HG03095 (cell line): Measurements from ENCODE around the gene UPP2.

Experiments
- ATAC-seq: cut with Tn5 transposase; IDR thresholded peaks from one replicate; pipeline ENCODE4 v1.9.1; 2021; ENCODE audit warnings: moderate library complexity; ENCODE audit not compliant: unreplicated experiment

UPP2 gene

DNA sequence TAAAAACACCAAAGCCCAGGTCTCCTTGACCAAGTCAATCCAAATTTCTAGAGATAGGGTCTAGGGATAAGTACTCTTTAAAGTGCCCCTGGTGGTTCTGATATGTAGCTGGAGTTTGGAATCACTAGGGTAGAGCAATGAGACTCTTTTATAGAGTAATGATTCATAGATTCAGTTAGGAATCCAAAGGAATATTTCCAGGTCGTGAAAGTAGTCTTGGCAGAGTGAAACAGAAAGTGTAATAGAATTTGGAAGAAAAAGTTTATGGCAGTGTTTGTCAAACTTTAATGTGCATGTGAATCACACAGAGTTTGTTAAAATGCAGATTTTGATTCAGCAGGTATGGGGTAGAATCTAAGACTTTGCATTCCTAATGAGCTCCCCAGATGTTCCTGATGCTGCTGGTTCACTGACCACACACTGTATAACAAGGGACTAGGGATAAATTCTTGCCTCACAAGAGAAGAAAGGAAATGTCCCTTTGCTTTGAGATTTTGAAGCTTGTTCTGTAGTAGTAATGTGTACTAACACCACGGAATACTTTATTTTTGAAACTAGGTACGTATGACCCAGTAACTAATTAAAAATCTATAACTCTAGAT lies 1.8 kb downstream of the UPP2 start:
- ATAC-seq = no peak

DNA sequence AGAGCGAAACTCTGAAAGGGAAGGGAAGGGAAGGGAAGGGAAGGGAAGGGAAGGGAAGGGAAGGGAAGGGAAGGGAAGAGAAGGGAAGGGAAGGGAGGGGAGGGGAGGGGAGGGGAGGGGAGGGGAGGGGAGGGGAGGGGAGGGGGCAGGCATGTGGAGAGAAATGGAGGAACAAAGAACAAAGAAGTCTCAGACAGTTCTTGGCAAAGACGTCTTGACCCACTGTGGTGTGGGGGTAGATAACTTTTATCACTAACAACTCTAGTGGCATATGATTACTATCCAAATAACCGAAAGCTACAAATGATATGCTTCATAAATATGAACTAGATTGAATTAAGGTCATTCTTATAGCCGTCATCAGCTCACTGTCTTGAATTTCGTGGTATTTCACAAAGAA lies 3.2 kb downstream of the UPP2 start:
- ATAC-seq = no peak

DNA sequence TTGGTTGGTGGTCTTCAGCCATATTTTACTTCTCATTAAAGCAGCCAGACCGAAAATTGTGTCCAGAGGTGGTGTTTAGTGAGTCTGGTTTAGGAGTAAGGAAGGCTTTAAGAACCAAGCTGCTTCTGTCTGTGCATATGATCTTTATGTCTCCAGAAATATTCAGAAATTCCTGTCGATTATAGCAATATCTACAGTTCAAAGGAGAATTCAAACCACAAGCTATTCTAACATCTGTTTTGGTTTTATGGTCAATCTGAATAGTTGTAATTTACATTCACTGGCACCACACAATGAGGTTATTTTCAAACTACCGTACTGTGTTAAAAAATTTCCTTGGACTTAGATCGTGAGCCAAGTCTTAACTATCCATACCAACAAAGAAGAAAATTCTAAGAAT lies 11.3 kb downstream of the UPP2 start:
- ATAC-seq = no peak

DNA sequence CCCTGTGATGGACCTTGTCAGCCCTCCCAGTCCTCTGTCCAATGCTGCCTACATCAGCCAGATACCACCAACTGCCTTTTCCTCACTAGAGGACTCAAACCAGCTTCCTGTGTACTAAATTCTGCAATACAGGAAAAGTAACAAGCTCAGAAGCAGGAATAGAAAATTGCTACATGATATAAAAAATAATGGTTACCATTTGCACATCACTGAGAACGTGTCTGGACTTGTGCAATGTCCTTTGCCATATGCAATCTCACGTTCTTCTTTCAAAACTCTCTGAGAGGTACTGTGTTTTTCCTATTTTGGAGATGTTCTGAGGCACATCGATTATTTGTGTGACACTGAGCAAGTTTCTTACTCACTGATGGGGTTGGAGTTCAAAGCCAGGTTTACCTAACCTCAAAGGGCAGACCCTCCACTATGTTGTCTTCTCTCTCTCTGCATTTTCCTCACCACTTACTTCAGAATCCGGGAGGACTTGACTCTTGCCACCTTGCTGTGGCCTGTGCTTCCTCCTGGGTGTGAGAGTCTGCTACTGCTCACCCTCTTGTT lies 12.1 kb downstream of the UPP2 start:
- ATAC-seq = no peak

DNA sequence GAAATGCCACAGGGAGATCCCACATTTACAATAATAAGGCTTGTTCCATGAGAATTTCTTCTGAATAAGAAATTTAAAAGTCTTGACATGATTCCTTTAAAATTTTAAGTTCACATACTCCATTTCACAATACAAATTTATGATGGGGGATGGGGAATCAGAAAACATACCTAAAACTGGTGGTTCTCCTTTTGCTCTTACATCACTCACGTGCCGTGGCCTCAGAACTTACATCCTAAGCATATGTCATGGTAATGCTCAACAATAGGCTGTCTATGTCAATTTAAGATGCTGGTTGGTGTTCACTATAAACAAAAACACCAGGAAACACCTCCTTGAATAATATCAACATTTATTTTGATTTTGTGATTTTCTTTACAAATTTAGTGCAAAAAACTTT lies 12.8 kb downstream of the UPP2 start:
- no peak for ATAC-seq

DNA sequence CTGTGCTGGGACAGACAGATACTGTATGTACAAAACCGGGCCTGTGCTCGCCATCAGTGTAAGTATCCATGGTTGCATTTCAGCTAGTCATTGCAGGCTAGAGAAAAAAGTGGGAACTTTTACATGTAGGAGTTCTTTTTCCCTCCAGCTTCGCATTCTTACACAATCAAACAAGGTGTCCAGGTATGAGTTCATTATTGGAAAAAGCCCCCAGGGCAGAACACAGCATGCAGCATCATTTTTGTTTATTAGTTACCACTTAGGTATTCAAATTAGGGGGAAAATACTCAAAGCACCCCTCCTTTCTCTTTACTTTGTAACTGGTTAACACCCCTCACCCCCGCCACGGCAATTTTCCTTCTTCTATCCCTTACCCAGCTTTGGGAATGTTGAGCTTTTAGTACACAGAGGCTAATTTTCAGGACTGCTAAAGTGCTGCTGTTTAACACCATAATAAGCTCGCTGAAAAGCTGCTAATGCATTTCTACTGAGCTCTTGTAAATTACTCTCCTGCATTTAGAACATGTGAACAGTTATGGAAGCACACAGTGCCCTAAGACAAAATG lies 13.6 kb downstream of the UPP2 start:
- no peak for ATAC-seq

DNA sequence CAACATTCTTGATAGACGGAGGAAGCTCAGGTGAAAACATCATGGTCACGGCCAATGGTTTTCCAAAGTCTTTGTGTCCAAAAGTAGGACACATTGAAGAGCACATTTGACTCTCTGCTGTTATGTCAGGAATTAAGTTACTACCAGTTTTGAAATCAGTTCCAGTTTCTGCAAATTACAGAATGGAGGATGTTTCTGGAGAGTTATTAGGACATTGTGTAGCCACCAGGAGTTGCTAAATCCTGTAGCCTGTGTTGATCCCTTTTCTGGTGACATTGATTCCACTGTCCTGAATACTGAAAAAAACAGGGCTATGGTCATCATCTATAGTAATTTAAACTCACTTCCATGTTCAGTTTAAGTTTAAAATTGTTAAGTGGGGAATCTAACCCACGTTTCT lies 15.3 kb downstream of the UPP2 start:
- no peak for ATAC-seq

DNA sequence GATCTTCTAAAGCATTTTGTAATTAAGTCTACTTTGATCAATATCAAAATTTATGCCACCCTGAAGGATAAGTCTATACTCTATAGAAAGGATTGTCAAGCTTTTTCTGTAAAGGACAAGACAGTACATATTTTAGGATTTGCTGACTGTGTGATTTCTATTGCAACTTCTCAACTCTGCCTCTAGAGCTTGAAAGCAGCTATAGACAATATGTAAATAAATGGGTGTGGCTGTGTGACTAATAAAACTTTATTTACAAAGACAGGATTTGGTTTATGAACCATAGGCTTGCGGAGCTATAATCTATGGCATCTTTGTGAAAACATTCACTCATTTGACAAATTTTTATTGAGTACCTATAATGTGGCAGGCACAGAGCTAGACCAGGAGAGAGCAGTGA lies 18.4 kb downstream of the UPP2 start:
- ATAC-seq = no peak

DNA sequence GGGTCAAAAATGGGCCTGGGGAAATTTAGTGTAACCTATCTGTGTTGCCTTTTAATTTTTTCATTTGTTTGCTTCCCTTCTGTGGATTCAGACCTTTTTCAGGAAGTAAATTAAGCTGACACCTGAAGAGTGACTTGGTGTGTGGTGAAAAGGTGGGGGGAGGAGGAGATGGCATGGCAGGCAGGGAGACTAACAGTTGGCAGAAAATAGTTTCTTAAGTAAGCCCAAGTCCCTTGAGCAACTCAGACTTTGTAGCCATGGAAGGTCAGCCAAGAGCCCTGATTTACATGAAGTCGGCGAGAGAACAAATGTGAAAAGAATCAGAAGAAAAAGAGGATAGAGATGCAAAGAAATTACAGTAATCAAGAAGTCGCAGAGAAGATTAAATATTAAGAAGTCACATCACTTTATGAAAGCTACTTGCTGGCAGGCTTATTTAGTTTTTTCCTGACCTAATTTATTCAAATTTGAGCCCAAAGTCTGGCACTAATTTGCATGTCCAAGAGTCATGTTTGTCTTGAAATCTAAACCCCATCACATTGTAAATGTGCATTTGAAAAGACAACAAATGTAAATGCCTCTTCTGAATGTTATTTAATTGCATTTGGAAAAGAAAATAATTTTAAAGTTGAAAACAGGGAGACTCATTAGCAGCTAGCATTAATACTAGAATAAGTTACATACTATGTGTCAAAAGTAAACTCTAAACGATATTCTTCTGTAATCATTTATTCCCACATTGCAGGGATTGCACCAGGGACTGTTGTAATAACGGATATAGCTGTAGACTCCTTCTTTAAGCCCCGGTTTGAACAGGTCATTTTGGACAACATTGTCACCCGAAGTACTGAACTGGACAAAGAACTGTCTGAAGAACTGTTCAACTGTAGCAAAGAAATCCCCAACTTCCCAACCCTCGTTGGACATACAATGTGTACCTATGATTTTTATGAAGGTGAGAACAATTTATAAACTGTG lies 19.3 kb downstream of the UPP2 start:
- no peak for ATAC-seq

DNA sequence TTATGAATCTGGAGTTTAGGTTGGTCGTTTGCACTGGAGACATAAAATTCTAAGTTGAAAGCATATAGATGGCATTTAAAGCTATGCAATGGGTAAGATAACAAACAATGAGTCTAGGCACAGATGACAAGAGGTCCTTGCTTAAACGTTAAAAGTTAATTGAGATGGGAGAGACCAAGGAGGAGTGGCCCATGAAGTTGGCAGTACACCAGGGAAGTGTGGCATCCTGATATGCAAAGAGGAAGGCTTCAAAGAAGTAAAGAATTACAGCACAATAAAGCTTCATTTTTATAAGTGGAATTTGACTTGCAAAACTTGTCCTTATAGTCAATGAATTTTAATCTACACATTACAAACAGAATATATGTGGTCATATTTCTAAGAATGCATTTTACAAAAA lies 23.2 kb downstream of the UPP2 start:
- no peak for ATAC-seq

DNA sequence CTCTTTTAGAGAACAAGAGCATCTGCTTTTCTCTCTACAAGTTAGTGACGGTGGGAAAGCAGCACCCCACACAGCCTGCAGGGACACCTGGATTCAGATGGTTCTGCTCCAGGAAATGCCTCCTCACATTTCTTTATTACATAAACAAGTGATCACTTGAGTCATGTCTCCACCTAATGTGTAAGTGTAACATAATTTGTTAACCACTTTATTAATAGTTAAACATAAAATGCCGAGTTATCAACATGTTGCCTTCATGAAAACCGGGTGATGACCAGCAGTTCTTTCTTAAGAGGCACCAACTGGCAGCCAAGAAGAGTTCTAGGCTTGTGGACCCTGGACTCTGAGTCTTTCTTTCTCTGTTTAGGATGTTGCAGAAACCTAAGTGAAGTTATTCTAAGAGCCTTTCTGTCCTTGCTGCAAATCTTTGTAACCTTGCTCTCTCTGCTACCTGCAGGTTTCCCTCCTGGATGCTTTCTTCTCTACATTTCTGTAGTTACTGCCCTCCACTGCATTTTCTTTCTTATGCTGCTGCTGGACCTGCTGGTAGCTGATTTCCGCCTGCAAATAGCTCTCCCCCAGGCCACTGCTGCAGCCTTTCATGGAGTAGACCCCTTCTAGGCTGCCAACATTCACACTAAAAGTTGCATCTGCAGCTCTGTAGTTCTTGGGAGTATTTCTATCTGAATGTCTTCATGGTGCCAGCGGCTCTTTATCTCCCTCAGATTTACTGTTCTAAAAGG lies 24.3 kb downstream of the UPP2 start:
- no peak for ATAC-seq

DNA sequence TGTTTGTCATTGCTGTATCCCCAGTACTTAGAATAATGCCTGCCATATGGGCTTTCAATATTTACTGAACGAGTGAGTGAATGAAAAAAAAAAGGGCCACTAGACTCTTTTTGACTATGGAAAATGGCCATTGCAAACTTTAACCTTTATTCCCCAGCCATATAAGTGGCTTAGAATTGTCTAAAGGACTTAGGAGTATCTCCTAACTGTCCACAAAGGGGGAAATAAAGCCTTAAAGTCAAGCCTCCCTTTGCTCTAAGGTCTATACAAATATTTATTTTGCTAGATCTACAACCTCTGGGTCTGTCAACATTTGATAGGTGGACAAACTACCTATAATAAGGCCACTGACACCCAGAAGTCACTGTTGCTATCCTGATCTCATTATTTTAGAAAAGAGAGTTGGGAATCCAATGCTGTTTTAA lies 25.7 kb downstream of the UPP2 start:
- no peak for ATAC-seq

DNA sequence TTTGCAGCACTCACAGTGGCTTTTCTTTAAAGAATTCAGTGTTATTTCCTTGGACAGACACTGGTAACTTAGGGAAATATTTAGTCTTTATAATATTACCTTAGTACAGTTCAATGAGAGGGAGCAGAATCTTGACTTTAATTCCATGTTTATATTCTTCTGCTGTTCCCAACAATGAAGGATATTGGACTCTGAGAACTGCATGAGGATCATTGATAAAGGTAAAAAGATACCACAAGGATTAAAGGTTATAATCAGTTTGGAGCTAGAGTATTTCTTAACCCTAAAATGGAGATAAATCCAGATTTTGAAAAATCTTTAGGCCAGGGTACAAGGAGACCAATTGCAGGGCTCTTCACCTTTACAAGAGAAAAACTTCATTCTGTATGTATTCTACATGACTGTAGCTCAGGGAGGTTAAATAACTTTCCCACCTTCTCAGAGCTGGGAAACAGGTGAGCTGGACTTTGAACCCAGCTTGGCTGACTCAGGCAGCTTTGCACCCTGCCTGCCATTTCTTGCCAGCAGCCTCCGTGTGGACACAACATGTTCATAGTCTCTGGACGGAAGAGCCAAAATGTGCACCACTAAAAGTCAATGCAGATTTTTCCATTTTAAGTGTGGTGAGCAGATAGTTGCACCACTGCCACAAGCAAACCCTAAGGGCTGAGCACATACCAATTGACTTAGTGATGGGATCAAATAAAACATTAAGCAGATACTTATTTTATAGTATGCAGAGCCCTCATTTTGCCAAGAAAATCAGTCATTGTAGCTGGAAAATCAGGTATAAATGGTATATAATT lies 26.7 kb downstream of the UPP2 start:
- ATAC-seq = no peak

DNA sequence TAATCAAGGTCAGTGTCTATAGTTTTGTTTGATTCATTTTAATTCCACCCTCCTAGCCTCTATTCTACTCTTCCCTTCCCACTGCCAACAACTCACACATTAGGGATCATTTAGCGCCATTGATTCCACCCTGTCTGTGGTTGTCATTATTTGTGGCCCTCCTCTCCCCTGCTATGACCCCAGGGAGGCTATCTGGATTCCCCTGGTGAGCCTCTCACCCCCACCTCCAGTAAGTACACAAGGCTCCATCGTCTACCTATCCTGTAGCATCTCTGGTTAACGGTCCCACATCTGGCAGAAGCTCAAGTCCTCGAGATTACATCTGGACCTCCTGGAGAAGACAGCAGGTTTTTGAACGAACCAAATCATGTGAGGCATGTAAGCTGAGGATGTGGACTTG lies 27.4 kb downstream of the UPP2 start:
- no peak for ATAC-seq

DNA sequence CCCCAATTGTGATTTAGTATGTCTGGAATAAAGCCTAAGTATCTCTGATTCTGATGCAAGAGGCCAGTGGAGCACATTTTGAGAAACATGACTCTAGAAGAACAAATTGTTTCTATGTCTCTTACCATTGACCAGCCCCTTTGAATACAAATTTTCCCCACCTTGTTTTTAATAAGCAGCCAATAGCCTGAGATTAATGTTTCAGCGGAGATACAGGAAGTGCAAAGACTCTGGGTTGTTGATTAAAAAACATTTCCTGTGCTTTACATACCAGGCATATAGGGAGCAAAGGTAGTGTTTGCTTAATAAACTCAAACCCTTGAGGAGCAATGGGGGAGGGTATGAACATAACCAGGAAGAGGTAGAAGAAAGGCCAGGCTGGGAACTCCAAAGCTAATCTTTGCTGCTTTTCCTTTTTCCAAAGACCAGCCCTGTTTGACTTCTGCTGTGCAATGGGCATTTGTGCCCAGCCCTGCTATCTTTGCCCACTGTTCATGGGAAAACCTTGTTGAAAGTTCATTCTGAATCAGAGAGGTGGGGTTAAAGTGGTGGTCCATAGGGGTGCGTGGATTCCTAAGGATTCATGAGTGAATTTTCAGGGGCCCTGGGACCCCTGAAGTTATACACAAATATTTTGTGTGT lies 29.3 kb downstream of the UPP2 start:
- ATAC-seq = no peak

DNA sequence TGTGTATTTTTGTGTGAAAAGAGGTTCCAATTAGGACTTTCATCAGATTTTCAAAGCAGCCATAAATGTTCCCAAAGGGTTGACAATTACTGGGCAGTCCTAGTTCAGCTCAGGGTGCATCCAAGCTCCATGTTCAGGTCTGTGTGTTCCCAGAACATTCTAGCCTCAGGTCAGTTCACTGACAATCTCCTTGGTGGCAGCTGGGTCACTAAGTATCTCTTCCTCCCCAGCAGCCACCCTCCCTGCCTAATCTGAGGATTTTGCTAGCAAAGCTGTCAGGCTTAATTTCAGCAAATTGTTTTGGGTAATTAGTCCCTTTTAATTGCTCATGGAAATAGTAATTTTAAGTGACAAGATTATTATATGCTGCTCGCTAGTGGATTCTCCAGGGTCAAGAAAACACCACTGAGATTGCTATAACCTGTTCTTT lies 29.8 kb downstream of the UPP2 start:
- ATAC-seq = no peak

DNA sequence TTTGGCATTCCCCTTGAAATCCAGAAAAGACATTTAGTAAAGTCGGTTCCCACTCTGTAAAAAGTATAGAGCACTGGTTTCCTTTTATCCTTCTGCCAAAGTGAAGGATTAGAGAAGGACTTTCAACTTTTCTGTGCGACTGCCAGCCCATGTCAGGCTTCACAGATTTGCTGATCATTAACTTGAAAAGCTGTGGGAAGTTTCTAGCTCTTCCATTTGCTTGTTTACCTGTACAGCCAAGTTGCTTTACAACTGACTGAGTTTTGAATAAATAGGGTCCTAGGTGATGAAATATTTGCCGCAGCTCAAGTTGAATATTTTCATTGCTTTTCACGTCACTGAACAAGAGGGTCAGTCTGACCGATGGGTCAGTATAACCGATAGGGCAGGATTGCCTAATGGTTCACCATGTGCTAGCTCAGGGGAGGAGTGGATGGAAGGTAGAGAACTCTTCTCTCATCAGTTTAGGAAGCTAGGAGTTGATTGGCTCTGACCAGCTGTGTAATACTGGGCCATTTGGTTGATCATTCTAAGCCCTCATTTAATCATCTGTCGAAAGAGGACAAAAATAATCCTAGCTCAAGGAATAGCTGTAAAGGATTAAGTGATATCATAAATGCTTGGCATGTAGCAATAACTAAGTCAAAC lies 30.4 kb downstream of the UPP2 start:
- no peak for ATAC-seq

DNA sequence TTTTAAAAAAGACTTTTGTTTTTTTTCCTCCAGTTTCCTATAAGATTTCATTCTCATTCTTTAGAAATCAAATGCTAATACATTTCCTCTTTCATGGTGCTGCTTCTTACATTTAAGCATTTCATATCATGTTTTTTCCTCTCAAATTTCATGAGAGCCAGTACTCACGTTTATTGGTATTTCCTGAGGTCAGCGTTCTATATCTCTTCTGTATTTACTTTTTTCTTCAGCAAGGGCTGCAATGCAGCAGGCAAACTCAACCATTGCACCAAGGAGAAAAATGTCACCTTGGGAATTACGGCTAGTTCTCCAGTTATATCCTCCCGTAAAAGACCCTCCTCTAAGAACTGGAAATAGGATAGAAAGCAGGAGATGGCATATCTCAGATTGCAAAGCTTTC lies 32.4 kb downstream of the UPP2 start:
- ATAC-seq = no peak

DNA sequence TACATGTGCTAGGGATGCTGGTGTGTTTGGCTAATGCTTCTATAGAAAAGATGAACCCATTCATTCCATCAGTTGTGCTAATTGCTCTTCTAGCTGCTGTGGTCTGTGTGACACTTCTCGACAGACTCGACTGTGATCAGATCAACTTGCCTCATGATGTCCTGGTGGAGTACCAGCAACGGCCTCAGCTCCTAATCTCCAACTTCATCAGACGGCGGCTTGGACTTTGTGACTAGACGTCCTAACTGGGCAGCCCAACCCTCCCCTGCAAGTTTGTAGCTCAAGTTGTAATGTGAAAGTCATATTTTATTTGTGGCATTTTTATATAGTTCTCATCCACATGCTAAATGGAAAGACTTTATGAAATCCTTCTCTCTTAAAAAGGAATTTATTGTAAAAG lies 33.0 kb downstream of the UPP2 start:
- ATAC-seq = no peak
